Measurements from ENCODE around the gene ABCG8.
"Not testable (repeated sequence)": the region's sequence is repeated elsewhere in the genome, so short reads cannot be mapped to it uniquely, and the experiment has no call there.

The ABCG8 gene

GRCh38 chr2:43874776-43875451 is 36.1 kb downstream of the ABCG8 start:
- no peak for DNase-seq

- peak; percentile 29 for DNase-seq
Measured at GRCh38 chr2:43877782-43878464, 39.2 kb downstream of the ABCG8 start.

- no peak for DNase-seq
Measured at GRCh38 chr2:43879261-43879660, 40.5 kb downstream of the ABCG8 start.

- DNase-seq: no peak
Measured at GRCh38 chr2:43880471-43880870, 41.7 kb downstream of the ABCG8 start.

DNA sequence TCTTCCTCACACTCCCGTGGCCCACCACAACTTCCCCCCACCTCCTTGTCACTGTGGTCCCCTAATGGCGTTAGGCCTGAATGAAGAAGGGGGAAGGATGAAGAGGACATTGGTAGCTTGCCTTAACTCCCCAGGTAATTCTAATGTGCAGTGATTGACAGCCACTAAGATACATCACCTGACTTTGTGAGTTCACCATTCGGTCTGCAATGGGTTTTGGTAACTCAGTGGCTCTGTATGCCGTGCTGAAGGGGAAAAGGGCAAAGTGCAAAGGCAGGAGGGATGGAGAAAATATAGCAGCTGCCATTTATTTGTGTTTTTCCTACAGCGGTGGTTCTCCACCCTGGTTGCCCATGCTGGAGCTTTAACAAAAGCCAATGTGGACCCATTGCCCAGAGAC is 42.2 kb downstream of the ABCG8 start:
- no peak for DNase-seq

GRCh38 chr2:43882312-43882711 is 43.5 kb downstream of the ABCG8 start:
- no peak for DNase-seq

GRCh38 chr2:43884689-43885088 is 45.9 kb downstream of the ABCG8 start:
- no peak for DNase-seq

- no peak for DNase-seq
Measured at GRCh38 chr2:43885132-43885632, 46.4 kb downstream of the ABCG8 start.

- DNase-seq: no peak
Measured at GRCh38 chr2:43887176-43887575, 48.4 kb downstream of the ABCG8 start.

DNA sequence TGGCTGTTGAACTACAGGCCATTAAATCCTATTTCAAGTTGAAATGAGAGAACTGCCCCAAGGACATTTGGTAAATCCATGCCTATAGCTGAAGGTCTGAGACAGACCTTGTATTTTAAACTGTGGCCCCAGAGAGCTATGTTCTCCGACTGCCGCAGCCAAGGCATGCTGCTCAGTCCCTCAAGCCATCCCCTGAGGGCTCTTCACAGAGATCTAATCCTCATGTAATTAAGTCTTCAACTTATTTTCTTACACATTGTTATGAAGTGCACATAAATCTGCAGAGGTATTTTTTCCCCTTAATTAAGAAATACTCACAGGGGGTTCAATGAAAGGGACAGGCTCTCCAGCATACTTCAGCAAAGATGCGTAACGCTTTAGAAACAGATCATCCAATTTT is 50.6 kb downstream of the ABCG8 start:
- DNase-seq: no peak

GRCh38 chr2:43890855-43891254 is 52.1 kb downstream of the ABCG8 start:
- DNase-seq: no peak

DNA sequence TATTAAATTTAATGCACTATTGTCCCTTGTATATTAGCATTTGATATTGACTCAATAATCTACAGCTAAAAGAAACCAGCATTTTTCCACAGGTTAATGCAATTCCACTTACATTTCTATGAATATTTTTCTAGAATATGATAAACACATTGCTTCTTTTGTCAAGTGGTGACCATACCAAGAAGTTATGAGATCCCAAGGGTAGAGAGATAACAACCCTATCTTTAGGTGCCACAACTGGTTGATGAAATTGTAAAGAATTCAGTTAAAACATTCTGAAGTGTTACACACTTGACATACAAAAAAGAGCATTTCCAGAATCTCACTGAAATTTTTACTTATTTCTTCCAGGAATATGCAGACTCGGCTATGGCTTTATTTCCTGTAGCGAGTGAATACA is 56.0 kb downstream of the ABCG8 start:
- no peak for DNase-seq

DNA sequence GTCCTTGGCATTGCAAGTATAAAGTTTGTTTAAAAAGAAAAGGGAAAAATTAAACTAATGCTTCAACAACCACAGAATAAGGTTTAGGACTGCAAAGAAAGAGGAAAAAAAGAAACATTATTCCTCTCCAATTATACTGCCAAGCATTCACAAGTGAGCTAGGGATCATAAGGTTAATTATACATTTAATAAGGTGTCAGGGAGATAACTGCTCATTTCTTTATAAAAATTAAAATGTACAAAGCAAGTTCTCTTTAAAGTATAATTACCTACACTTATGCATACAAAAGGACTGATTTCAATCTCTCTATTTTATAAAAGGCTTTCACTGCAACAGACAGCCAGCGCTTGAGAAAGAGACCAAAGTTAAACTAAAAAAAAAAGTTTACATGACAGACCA is 58.1 kb downstream of the ABCG8 start:
- no peak for DNase-seq

- DNase-seq: no peak
Measured at GRCh38 chr2:43897492-43897891, 58.7 kb downstream of the ABCG8 start.

- DNase-seq: no peak
Measured at GRCh38 chr2:43898134-43898837, 59.5 kb downstream of the ABCG8 start.

GRCh38 chr2:43898838-43899346 is 60.1 kb downstream of the ABCG8 start:
- no peak for DNase-seq

DNA sequence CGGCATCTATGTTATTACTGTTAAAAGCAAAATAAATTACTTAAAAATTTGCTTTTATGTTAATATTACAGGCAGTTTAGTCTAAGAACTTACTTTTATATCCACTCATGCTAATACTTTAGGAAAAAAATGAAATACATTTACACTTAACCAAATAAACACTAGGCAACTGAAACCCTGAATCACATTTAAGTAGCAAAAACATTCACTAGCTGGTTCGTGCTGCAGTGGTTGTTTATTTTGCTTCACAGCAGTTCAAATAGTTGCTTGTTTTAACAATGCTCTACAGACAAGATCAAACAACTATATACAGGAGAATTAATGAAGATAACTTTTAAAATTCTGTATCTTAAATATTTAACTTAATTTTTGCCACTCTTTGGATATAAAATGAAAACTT is 60.8 kb downstream of the ABCG8 start:
- DNase-seq: no peak

GRCh38 chr2:43905371-43905803 is 66.6 kb downstream of the ABCG8 start:
- peak; percentile 97 for DNase-seq

DNA sequence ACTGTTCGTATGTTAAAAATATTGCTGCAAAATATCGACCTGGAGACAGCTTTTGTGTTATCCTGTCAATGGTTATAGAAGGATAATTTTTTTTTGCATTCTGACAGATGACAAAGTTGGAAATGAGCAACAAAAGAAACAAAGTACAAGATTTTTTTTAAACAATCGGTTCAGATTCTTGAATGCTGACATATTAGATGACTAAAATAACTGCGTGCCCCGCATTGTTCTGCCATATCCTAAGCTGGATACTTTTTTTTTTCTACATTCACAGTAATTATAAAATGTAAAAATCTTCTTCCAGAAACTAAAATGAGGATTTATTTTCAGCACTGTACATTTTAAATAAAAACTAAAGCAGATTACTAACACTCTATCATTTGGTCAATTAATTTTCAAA is 67.1 kb downstream of the ABCG8 start:
- no peak for DNase-seq

DNA sequence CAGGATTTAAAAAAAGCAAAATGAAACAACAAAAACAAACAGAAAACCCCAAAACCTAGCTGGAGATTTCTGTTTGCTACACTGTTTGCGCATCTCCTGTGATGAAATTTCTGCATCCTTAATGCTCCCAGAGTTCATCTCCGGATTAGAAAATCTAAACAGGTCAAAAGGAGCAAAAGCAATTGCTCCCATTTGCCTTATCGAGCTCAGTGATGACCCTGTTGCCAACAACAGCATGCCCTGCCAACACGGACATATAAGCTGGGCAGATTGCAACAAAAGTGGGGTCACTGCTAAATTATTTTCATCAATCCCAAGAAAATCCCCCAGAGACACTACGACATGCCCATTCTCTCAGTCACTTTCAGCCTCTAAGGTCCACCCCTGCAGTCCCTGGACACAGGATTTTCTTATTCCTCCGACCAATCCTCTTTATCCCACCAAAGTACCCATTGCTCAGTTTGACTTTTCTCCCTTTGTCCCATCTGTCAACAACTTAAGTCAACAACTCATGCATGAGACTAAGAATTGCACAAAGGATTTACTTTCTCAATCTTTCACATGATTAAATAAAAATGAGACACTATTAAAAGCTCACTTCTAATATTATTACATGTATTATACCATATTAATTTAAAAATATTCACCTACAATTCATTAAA is 67.8 kb downstream of the ABCG8 start:
- DNase-seq: no peak

DNA sequence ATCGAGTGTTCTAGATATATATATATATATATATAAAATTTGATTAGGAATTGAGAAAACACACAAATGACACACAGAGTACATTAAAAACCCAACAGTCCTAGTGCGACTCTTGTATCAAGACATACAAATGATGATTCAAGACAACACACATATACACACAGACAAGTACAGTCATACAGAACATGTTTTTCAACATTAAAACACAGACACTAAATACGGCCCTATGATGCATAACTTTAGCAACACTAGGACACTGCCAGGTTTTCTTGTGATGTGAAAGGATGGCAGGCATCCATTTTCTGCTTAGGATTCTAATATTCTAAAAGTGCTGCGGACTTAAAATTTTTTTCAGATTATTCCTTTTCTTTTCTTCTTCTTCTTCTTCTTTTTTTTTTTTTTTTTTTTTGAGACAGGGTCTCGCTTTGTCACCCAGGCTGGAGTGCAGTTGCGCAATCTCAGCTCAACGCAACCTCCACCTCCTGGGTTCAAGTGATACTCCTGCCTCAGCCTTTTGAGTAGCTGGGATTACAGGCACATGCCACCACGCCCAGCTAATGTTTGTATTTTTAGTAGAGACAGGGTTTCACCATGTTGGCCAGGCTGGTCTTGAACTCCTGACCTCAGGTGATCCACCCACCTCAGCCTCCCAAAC is 72.5 kb downstream of the ABCG8 start:
- not testable (repeated sequence) for DNase-seq

GRCh38 chr2:43924463-43924862 is 85.7 kb downstream of the ABCG8 start:
- DNase-seq: no peak

DNA sequence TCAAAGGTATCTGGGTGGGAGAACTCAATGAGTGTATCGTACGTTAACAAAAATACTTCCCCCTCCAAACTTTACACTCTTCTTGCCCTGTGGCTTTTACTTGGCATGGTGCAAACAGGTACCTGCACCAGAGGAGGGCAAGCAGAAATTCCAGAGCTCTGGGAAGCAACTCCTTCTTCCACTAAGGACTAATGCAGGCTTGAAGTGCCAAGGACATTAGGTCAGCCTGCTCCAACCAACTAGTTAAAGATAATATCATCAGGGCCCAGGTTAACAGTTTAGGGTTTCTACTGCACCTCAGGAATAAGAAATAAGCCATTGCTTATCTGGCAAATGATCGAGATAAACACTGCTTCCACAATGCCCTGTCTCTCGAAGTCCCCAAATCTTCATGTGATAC is 86.7 kb downstream of the ABCG8 start:
- no peak for DNase-seq

All from DMS79 (cell line).